DMS79 treated with DMSO at 0.1 percent for 48 hours (cell line): ENCODE measurements around the gene NLGN1.

Source experiments
- DNase-seq: peaks from one replicate; lab custom pipeline; 2025; lab: John Stamatoyannopoulos, UW

NLGN1 gene

GRCh38 chr3:173911446-173911845 is 513.9 kb downstream of the NLGN1 start:
- no peak for DNase-seq

GRCh38 chr3:173912126-173912525 is 514.6 kb downstream of the NLGN1 start:
- DNase-seq = no peak

- DNase-seq = peak; percentile 56
These were observed 515.9 kb downstream of the NLGN1 start for GRCh38 chr3:173913397-173913796.

GRCh38 chr3:173913974-173914421 is 516.5 kb downstream of the NLGN1 start:
- peak; percentile 36 for DNase-seq

GRCh38 chr3:173916799-173917198 is 519.3 kb downstream of the NLGN1 start:
- no peak for DNase-seq

GRCh38 chr3:173920386-173920785 is 522.8 kb downstream of the NLGN1 start:
- DNase-seq = peak; percentile 95

GRCh38 chr3:173921732-173922131 is 524.2 kb downstream of the NLGN1 start:
- DNase-seq = peak; percentile 16

GRCh38 chr3:173923204-173923603 is 525.7 kb downstream of the NLGN1 start:
- DNase-seq = no peak

- no peak for DNase-seq
These were observed 532.7 kb downstream of the NLGN1 start for GRCh38 chr3:173930251-173930650.

- DNase-seq = peak; percentile 72
These were observed 535.1 kb downstream of the NLGN1 start for GRCh38 chr3:173932624-173933023.

- no peak for DNase-seq
These were observed 535.6 kb downstream of the NLGN1 start for GRCh38 chr3:173933113-173933512.

- DNase-seq = no peak
These were observed 538.8 kb downstream of the NLGN1 start for GRCh38 chr3:173936316-173936715.

- peak; percentile 49 for DNase-seq
These were observed 540.6 kb downstream of the NLGN1 start for GRCh38 chr3:173938159-173938558.

GRCh38 chr3:173938616-173939015 is 541.1 kb downstream of the NLGN1 start:
- no peak for DNase-seq

- no peak for DNase-seq
These were observed 541.8 kb downstream of the NLGN1 start for GRCh38 chr3:173939331-173939730.

GRCh38 chr3:173943264-173943663 is 545.7 kb downstream of the NLGN1 start:
- DNase-seq = no peak

- DNase-seq = no peak
These were observed 547.6 kb downstream of the NLGN1 start for GRCh38 chr3:173945170-173945569.

- DNase-seq = no peak
These were observed 548.3 kb downstream of the NLGN1 start for GRCh38 chr3:173945806-173946205.

- DNase-seq = no peak
These were observed 557.1 kb downstream of the NLGN1 start for GRCh38 chr3:173954647-173955046.

- no peak for DNase-seq
These were observed 560.1 kb downstream of the NLGN1 start for GRCh38 chr3:173957646-173958045.

- DNase-seq = no peak
These were observed 561.3 kb downstream of the NLGN1 start for GRCh38 chr3:173958805-173959204.

GRCh38 chr3:173970281-173970680 is 572.7 kb downstream of the NLGN1 start:
- peak; percentile 94 for DNase-seq

GRCh38 chr3:173976281-173976680 is 578.7 kb downstream of the NLGN1 start:
- no peak for DNase-seq

GRCh38 chr3:173977747-173978146 is 580.2 kb downstream of the NLGN1 start:
- no peak for DNase-seq

GRCh38 chr3:173983343-173983742 is 585.8 kb downstream of the NLGN1 start:
- no peak for DNase-seq
